ENCODE data around the gene SIPA1L2.
"Not testable (repeated sequence)": the region's sequence is repeated elsewhere in the genome, so short reads cannot be mapped to it uniquely, and the experiment has no call there.

Gene SIPA1L2

DNA sequence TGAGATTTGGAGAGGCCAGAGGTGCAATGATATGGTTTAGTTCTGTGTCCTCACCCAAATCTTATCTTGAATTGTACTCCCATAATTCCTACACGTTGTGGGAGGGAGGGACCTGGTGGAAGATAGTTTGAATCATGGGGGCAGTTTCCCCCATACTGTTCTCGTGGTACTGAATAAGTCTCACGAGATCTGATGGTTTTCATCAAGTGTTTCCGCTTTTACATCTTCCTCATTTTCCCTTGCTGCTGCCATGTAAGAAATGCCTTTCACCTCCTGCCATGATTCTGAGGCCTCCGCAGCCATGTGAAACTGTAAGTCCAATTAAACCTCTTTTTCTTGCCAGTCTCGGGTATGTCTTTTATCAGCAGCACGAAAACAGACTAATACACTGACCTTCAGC, 17.1 kb downstream of the SIPA1L2 start:
- not testable (repeated sequence) for DNase-seq

DNA sequence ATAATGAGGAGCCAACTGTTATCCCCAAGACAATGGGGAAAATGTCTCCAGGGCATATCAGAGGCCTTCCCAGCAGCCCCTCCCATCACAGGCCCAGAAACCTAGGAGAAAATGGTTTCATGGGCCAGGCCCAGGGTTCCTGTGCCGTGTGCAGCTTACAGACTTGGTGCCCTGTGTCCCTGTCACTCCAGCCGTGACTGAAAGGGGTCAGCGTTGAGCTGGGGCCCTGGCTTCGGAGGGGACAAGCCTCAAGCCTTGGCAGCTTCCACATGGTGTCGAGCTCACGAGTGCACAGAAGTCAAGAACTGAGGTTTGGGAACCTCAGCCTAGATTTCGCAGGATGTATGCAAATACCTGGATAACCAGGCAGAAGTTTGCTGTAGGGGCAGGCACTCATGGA, 18.1 kb downstream of the SIPA1L2 start:
- no peak for DNase-seq

DNA sequence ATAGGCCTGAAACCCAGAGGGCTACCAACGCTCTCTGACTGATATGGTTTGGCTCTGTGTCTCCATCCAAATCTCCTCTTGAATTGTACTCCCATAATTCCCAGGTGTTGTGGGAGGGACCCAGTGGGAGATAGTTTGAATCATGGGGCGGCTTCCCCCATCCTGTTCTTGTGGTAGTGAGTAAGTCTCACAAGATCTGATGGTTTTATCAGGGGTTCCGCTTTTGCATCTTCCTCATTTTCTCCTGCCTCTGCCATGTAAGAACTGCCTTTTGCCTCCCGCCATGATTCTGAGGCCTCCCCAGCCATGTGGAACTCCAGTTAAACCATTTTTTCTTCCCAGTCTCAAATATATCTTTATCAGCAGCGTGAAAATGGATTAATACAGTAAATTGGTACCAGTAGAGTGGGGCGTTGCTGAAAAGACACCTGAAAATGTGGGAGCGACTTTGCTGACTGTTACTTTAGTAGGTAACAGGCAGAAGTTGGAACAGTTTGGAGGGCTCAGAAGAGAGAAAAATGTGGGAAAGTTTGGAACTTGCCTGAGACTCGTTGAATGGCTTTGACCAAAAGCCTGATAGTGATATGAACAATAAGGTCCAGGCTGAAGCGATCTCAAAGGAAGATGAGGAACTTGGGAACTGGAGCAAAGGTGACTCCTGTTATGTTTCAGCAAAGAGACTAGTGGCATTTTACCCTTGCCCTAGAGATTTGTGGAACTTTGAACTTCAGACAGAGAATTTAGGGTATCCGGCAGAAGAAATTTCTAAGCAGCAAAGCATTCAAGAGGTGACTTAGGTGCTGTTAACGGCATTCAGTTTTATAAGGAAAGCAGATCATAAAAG, 18.8 kb downstream of the SIPA1L2 start:
- not testable (repeated sequence) for DNase-seq

DNA sequence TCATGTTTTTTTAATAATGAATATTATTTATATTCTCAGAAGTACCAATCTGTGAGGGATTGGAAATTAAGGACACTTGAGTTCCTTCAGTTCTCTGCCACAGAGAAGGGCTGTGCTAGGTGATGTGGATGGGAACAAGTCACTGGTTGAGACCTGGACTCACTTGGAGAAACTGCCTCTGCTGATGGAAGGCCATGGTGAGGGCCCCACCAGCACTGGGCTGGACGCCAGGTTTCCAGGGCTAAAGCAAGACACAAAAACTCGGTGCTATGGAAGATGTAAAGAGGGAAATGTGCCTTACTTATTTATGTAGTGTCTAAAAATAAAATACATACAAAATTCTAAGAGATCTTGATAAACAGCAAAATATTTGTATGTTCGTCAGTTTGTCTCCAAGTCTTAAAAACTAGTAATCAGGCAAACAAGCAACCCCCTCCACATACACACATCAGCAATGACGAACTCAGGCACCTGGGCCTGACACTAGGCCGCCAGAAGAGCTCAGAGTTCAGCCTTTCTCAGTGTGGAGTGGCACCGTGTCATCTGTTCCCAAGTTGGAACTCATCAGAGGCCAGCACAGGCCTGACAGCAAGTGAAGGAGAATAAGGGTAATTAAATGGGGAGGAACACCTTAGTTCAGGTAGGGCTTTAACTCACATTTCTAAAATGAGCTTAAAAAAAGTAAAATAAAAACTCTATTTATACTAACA, 19.6 kb downstream of the SIPA1L2 start:
- DNase-seq: no peak

DNA sequence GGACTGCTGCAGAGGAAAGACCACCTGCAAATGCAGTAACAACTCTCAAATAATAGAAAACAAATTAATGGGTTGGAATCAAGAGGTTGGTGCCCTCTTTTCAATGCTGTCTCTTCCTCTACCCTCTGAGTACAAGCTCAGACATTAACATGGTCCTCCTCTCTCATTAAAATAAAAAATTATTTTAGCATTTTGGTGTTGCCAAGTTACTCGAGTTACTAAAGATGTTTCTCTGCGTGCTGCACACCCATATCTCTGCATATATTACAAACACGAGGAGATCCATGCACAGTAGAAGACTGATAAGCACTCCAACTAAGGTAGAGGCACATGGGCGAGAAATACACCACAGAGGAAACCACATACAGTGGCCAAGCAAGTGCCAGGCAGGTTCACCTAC, 21.5 kb downstream of the SIPA1L2 start:
- DNase-seq: no peak

DNA sequence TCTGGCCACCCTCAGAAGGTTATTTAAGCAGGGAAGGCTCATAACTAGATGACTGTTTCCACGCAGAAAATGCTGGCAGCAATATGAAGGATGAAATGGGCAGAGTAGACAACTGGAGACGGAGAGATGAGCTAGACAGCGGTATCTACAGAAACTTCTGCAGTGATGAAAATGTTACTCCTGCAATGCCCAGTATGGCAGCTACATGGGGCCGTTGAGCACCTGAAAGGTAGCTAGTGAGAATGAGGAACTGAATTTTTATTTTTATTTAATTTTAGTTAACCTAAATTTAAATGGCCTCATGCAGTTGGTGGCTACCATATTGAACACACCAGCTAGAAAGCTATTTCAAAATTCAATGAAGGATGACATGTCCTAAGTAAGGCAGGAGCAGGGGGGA, 27.3 kb downstream of the SIPA1L2 start:
- DNase-seq: no peak

DNA sequence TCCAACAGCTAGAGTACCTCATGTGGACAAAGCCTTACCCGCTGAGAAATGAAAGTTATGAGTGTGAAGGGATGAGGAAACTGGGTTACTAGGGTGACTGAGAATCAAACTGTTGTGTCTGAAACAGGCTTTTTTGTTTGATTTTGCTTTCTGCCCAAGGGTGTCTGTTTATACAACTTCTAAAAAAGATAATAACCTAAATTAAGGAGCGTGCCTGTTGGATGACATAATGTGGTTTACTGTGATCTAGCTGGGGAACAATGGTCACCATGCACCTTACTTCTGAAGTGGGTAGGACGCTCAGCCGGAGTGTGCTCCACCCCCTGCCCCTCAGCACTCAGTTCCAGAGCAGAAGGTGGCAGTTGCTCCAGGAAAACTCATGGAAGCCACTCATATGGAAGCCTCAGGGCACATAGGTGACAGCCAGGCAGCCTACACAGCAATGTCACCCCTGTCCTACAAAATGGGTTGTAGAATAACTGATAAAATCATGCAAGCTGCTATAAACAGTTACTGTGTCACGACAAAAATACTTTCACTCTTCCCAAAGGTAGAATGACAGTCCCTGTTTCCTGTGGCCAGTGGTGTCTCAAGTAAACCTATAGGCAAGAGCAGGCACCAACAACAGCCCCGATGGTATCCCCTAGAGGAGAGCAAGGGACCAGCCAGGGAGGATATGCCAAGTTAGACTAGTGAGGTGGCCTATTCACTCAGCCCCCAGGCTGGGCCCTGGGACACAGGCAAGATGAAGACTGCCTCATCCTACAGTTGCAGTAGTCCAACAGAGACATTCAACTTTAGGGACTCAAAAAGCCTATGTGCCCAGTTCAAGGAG, 29.3 kb downstream of the SIPA1L2 start:
- DNase-seq: no peak

DNA sequence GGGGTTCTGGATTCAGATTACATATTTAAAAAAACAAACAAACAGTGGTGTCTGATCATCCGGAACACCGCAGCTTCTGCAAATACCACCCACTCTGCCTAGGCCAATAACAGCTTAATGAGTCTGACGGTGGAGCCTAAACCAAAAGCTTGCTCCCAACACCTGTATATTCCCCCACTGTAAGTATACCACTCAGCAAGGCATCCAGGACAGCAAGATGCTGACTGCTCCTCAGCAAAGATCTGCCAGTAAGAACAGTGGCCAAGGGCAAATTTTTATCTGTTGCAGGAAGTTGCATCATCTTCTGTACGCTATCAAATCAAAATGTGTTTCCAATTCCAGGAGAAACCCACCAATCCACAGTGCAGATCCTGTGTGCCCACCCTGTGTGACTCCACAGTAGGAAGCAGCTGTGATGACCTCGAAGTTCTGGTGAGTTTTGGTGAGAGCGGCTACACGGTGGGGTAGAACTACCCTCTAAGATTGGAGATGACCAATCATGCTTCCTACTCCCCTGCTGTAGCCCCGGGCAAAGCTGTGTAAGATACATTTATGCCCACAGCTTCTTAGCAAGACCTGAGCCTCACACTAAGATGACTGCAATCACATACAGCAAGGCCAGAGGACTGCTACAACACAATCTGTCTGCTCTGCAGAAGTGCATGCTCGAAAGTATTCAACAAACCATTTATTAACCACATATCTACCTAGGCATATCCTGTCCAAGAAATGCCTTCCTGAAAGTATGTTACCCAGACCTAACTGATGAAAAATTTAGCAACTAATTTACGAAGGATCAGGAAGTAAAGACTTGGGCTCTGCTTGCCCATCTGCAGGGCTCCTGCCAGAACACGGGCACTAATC, 30.5 kb downstream of the SIPA1L2 start:
- no peak for DNase-seq

DNA sequence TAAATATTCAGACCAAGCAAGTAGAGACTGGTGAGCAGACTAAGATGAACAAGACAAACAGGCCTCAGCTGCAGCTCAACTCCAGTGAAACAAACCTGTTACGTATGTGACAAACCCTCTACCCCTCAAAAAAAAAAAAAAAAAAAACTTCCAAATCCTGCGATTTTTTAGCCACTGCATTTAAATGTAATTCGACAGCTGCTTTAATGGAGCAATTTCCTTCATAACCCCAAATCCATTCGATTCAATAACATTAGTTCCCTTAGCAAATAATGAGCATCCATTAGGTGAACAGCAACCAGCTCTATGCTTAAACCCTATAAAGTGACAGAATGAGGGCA, 31.1 kb downstream of the SIPA1L2 start:
- no peak for DNase-seq

DNA sequence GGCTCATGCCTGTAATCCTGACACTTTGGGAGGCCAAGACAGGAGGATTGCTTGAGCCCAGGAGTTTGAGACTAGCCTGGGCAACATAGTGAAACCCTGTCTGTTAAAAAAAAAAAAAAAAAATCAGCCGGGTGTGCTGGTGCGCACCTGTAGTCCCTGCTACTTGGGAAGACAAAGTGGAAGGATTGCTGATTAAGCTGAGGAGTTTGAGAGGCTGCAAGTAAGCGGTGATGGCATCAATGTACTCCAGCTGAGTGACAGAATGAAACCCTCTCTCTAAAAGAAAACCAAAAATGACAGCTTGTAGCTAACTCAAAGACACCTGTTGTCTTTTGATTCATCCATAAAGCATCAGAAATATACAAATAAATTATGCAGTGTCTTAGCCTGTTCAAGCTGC, 31.8 kb downstream of the SIPA1L2 start:
- DNase-seq: no peak

DNA sequence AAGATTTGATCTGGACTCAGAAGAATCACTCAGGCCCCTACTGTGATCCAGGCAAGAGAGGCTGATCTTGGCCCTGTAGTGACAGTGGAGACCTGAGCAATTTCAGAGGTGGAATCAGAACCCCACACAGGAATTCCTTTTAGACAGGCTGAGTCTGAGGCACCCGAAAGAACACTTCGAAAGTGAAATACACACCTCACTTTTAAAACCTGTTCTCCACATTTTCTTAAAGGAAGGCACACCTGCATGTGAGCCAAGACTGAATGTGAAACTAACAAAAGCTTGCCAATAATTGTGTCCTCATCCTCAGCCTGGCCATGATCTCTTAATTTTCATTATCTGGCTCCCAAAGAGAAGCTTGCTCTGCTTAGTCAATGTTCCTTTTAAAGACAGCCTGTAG, 32.2 kb downstream of the SIPA1L2 start:
- DNase-seq: no peak

DNA sequence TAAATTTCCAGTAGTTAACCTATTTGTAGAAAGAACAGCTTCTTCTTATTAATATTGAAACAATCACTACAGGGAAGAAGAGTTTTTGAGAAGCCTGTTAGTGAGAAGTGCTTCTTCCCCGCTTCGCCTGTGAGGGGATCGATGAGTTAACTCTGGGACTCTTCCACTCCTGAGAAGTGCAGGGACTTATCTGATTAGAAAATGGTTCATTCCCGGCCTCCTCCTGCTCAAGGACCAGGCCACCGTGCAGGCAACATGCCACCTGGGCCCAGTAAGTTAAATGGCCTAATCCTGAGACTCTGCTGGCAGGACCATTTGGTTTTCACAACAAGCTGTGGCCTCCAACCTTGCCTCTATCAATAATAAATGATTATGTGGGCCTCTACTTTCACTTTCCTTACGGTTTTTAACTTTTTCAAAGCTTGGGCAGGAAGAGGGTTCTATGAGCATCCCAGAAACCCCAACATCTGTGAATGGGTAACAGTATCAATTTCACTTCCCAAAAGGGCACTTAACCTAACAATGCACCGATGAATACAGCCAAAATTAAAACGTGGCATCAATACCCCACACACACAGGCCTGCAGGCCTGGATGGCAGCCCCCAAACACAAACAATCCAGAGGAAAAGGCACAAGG, 33.1 kb downstream of the SIPA1L2 start:
- no peak for DNase-seq

DNA sequence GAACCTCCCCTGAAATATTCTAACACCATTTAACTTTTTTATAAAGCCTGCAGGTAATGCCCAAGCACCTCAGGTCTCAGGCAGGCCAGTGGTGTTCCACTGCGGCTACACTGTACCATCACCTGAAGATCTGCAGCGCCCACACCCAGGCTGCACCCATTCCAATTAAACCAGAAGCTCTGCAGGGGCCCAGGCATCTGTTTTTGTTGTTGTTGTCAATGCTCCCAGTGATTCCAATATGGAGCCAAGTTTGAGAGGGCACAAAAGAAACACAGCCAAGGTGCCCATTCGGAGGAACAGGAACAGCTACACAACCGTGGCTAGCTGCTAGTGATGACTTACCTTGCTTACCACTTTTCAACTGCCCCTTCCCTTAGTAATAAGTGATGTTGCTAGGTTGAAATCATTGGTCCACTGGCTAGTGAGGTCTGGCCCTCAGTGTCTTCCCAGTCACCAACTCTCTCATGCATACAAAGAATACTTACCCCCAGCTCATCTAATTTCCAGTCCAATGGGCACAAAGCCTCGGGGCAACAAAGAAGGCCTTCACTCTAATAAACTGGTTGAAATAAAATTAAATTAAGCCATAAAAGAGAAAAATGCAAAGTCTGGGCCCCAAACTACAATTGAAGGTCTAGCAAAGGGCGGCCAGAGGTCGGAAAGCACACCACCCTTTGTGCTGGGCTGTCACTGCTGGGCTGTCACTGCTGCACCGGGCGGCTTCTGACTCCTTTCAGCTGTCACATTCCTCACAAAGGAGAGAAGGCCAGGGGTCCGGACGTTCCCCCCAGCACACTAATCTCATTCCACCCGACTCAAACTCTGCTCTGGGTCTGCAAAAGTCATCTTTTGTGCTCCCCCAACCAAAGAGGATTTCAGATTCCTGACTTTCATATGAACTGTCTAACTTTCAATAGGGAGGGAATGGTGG, 34.9 kb downstream of the SIPA1L2 start:
- no peak for DNase-seq

DNA sequence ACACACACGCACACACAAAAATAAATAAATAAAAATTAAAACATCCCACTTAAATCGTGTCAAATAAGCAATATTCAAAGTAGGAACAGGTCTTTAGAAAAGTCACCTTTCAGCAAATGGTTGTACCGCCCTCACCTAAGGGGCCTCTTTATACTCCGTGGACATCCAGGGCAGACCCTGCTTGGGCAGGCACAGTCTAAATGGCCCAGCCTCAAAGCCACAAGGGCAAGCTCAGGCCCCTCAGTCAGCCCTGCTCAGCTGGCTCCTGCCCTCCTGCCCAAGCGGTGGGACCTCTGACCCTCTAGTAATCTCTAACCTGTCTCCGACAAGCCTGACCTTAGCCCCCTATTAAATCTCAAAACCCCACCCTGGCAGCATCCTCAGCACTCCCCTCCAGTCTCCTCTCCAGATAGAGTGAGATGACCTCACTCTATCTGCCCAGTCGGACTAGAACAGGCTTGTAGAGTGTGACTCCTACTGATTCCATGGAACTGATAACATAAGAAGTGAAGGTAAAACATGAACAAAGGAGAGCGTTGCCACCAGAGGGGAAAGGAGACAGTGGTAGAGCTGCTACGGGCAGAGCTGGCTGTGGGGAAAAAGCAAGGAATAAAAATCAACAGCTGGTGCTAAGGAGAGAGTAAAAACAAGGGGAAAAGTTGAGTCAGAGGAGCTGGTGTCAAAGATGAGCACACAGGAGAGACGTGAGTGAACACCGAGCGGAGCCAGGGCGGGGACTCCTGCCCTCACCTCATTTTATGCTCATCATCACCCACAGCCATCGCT, 36.0 kb downstream of the SIPA1L2 start:
- no peak for DNase-seq

DNA sequence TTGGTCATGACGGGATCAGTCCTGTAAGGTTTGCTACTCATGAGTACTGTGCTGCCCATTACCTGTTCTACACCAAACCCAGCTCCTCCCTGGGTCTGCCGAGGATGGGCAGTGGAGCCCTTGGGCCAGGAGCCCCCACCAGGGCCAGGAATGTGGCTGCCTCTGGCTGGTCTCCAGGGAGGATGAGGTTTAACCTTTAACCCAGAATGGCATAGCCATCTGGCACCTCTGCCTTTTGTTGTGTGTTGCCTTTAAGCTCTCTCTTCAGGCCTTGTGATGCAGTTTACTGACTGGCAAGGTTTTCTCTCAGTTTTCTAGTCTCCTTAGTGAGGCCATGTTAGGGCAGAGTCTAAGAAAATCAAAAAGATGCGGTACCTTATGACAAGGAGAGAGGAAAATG, 38.6 kb downstream of the SIPA1L2 start:
- DNase-seq: no peak

DNA sequence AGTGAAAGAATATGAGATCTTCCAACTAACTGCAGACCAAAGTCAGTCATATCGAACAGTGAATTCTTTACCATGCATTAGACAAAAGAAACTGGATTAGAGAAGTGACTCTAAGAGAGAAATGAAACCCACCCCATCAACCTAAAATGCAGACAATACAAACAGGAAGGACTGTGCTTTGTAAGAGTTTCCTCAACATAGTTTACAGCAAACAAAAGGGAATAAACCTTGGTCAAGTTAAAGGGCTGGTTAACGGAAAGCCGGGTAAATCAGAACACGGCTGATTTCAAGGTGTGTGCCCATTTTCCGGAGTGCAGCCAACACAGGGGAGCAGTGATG, 39.2 kb downstream of the SIPA1L2 start:
- no peak for DNase-seq

DNA sequence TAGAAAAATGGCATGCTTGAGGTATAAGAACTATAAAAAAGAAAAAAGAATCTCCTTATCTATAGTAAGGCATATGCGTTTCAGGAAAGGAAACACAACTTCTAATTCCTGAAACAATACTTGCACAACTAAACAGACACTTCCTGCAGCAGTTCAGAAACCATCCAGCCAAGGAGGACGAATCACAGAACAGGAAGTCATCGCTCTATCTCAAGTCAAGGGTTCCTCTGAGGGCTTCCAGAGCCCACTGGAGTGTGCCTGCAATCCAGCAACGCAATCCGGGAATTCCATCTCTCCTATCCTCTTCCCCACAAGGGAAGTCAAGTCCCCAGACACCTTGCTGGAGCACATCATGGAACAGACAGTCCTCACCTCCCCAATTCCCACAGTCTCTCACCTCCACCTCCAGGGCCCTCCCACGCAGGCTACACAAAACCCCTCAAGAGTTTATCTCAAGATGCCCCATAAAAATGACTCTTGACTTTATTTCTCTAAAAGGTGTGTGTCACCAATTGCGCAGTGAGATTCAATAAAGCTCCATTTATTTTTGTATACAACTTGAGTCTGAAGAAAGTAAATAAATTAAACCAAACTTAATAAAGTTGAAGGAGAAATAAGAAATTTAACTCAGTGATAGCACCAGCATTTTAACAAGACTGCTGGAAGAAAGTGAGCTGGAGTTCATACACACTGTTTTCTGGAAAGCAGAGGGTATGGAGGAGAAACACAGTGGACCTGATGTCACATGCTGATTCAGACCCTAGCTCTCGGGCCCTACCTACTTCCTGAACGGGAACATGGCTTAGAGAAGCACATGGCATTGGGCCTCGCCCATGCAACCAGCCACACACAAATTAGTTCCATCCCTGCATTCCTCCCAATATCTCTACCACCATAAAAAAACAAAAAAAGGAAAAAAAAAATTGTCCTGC, 39.9 kb downstream of the SIPA1L2 start:
- DNase-seq: no peak

DNA sequence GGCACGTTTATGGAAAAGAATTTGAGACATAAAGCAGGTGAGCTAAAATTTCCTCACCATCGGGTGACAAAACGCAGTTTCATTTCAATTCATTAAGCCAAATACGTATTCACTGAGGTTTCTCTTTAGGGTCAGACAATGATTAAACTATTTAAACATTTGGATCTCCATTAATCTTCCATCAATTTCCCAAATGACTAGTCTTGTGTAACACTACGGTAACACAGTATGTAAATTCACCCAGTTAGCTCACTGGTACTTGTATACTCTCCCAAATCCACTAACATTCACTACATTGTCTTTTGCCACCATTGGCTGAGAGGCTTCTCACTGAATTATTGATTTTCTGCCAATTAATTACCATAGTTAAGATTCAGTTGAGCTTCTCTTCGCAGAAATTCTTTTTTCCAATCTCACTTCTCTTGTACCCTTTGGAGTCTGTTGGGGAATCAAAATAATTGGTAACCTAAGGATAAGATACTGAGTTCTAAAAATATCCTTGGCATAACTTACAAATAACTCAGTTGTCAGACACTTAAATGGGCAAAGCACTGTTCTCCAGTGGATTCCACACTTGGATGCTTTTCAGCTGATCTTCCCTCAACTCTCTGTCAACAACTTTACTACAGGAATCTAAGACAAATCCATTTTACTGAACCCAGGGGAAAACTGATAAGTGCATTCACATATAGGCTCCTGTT, 40.7 kb downstream of the SIPA1L2 start:
- no peak for DNase-seq
